ENCODE measurements around the gene MATR3. TPM values are rescaled to one million over a fixed set of nuclear protein-coding genes. Genes with fewer than 3 reads are reported as not detected.

MATR3 gene
- total and polyA plus RNA-seq, 10 of the 15 experiments (the other 5 are each of a cell fraction or from before 2014, with no cell fraction given): 134 to 401 (median 221) TPM

DNA sequence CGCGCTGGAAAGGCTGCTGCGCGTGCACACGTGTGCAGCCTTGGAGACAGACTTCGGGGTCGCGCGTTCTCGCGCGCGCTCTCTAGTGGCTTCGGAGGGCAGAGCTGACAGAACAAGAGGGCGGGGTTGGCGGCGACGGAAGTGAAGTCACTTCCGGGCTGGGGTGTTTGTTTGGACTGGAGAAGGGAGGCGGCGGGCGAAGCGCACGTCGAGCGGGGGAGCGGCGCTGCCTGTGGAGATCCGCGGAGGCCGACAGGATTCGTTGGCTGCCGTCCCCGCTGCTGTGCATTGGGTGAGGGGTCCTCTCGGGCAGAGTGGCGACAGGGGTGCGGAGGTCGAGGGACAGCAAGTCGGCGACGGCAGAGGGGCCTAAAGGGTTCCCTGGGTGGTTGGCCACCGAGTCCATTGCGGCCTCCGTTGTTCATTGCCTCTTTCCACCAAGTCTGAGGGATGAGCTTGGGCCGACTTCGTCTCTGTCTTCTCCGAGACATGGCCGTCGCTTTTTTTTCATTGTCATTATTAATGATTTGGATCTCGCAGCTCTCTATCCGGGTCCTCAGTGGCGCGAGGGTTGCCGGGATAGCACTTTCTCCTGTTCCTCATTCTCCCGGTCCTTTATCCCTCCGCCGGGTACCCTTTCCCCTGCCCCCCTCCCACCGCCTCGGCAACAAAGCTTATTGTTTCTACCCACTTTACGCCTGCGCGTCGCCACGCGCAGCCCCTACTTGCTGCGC is 48.3 kb downstream of the MATR3 start, which contains the start of gene PAIP2 (continued):
- TF ChIP-seq GATAD2B (conservative IDR thresholded peaks at IDR 0.05; ENCODE audit: low read depth): peak; percentile 36; the same call in 1 of the 2 replicates
- TF ChIP-seq SREBF2 (IDR thresholded peaks at IDR 0.05; ENCODE audit: low read length): no peak
- TF ChIP-seq, protein P1, sequence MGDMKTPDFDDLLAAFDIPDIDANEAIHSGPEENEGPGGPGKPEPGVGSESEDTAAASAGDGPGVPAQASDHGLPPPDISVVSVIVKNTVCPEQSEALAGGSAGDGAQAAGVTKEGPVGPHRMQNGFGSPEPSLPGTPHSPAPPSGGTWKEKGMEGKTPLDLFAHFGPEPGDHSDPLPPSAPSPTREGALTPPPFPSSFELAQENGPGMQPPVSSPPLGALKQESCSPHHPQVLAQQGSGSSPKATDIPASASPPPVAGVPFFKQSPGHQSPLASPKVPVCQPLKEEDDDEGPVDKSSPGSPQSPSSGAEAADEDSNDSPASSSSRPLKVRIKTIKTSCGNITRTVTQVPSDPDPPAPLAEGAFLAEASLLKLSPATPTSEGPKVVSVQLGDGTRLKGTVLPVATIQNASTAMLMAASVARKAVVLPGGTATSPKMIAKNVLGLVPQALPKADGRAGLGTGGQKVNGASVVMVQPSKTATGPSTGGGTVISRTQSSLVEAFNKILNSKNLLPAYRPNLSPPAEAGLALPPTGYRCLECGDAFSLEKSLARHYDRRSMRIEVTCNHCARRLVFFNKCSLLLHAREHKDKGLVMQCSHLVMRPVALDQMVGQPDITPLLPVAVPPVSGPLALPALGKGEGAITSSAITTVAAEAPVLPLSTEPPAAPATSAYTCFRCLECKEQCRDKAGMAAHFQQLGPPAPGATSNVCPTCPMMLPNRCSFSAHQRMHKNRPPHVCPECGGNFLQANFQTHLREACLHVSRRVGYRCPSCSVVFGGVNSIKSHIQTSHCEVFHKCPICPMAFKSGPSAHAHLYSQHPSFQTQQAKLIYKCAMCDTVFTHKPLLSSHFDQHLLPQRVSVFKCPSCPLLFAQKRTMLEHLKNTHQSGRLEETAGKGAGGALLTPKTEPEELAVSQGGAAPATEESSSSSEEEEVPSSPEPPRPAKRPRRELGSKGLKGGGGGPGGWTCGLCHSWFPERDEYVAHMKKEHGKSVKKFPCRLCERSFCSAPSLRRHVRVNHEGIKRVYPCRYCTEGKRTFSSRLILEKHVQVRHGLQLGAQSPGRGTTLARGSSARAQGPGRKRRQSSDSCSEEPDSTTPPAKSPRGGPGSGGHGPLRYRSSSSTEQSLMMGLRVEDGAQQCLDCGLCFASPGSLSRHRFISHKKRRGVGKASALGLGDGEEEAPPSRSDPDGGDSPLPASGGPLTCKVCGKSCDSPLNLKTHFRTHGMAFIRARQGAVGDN (IDR thresholded peaks at IDR 0.05): peak; percentile 39; the same call in 1 of the 2 replicates
- no peak for TF ChIP-seq SRF (IDR thresholded peaks at IDR 0.05; ENCODE audit: low read depth in 2 of 2, low read length in 2 of 2)
- TF ChIP-seq NR2C2 (IDR thresholded peaks at IDR 0.05; ENCODE audit: borderline replicate concordance, control insufficient read depth, insufficient read length, low read depth): no peak
- no peak for TF ChIP-seq TCF12 (IDR thresholded peaks at IDR 0.05; ENCODE audit: low read depth, low read length)
- TF ChIP-seq, protein P2, sequence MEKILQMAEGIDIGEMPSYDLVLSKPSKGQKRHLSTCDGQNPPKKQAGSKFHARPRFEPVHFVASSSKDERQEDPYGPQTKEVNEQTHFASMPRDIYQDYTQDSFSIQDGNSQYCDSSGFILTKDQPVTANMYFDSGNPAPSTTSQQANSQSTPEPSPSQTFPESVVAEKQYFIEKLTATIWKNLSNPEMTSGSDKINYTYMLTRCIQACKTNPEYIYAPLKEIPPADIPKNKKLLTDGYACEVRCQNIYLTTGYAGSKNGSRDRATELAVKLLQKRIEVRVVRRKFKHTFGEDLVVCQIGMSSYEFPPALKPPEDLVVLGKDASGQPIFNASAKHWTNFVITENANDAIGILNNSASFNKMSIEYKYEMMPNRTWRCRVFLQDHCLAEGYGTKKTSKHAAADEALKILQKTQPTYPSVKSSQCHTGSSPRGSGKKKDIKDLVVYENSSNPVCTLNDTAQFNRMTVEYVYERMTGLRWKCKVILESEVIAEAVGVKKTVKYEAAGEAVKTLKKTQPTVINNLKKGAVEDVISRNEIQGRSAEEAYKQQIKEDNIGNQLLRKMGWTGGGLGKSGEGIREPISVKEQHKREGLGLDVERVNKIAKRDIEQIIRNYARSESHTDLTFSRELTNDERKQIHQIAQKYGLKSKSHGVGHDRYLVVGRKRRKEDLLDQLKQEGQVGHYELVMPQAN (conservative IDR thresholded peaks at IDR 0.05): peak; percentile 88
- peak; percentile 70 for TF ChIP-seq BACH1 (IDR thresholded peaks at IDR 0.05; ENCODE audit: borderline replicate concordance)
- peak; percentile 89 for TF ChIP-seq LARP7 (IDR thresholded peaks at IDR 0.05)
- TF ChIP-seq HDGF (IDR thresholded peaks at IDR 0.05): peak; percentile 97
- TF ChIP-seq, protein P3, sequence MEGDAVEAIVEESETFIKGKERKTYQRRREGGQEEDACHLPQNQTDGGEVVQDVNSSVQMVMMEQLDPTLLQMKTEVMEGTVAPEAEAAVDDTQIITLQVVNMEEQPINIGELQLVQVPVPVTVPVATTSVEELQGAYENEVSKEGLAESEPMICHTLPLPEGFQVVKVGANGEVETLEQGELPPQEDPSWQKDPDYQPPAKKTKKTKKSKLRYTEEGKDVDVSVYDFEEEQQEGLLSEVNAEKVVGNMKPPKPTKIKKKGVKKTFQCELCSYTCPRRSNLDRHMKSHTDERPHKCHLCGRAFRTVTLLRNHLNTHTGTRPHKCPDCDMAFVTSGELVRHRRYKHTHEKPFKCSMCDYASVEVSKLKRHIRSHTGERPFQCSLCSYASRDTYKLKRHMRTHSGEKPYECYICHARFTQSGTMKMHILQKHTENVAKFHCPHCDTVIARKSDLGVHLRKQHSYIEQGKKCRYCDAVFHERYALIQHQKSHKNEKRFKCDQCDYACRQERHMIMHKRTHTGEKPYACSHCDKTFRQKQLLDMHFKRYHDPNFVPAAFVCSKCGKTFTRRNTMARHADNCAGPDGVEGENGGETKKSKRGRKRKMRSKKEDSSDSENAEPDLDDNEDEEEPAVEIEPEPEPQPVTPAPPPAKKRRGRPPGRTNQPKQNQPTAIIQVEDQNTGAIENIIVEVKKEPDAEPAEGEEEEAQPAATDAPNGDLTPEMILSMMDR (IDR thresholded peaks at IDR 0.05 in 2 of 3, conservative IDR thresholded peaks at IDR 0.05 in 1 of 3; ENCODE audit: control insufficient read depth in 2 of 3, extremely low read depth in 1 of 3, insufficient read depth in 1 of 3, low read depth in 3 of 3, low read length in 3 of 3): peak; percentile 90 to 96 (median 90)
- TF ChIP-seq BMI1 (IDR thresholded peaks at IDR 0.05; ENCODE audit: borderline replicate concordance): no peak
- TF ChIP-seq, protein P4, sequence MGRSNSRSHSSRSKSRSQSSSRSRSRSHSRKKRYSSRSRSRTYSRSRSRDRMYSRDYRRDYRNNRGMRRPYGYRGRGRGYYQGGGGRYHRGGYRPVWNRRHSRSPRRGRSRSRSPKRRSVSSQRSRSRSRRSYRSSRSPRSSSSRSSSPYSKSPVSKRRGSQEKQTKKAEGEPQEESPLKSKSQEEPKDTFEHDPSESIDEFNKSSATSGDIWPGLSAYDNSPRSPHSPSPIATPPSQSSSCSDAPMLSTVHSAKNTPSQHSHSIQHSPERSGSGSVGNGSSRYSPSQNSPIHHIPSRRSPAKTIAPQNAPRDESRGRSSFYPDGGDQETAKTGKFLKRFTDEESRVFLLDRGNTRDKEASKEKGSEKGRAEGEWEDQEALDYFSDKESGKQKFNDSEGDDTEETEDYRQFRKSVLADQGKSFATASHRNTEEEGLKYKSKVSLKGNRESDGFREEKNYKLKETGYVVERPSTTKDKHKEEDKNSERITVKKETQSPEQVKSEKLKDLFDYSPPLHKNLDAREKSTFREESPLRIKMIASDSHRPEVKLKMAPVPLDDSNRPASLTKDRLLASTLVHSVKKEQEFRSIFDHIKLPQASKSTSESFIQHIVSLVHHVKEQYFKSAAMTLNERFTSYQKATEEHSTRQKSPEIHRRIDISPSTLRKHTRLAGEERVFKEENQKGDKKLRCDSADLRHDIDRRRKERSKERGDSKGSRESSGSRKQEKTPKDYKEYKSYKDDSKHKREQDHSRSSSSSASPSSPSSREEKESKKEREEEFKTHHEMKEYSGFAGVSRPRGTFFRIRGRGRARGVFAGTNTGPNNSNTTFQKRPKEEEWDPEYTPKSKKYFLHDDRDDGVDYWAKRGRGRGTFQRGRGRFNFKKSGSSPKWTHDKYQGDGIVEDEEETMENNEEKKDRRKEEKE (IDR thresholded peaks at IDR 0.05): no peak
- no peak for TF ChIP-seq HDAC2 (IDR thresholded peaks at IDR 0.05)
- no peak for TF ChIP-seq CBX3 (IDR thresholded peaks at IDR 0.05; ENCODE audit: borderline replicate concordance, low read depth)
- TF ChIP-seq, protein P5, sequence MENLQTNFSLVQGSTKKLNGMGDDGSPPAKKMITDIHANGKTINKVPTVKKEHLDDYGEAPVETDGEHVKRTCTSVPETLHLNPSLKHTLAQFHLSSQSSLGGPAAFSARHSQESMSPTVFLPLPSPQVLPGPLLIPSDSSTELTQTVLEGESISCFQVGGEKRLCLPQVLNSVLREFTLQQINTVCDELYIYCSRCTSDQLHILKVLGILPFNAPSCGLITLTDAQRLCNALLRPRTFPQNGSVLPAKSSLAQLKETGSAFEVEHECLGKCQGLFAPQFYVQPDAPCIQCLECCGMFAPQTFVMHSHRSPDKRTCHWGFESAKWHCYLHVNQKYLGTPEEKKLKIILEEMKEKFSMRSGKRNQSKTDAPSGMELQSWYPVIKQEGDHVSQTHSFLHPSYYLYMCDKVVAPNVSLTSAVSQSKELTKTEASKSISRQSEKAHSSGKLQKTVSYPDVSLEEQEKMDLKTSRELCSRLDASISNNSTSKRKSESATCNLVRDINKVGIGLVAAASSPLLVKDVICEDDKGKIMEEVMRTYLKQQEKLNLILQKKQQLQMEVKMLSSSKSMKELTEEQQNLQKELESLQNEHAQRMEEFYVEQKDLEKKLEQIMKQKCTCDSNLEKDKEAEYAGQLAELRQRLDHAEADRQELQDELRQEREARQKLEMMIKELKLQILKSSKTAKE (IDR thresholded peaks at IDR 0.05; ENCODE audit: low read depth, poor library complexity, severe bottlenecking): no peak
